GM23338 (cell line): ENCODE data around the gene CSGALNACT2. TPM values are rescaled to one million over a fixed set of nuclear protein-coding genes. Genes with fewer than 3 reads are reported as not detected.

Experiments
- ATAC-seq: fragments of 200-7000 bp; cut with Tn5 transposase; 3 replicates; pipeline ENCODE4 v1.9.1; 2020
- DNase-seq: peaks from one replicate; pipeline ENCODE4 v3.0.0-alpha.2; 2015; ENCODE audit warnings: low spot score
- H2AFZ ChIP-seq: fragments of 200-600 bp; sonication (generic); 2 replicates; pipeline ENCODE4 v1.8.0; 2016; ENCODE audit warnings: antibody characterized with exemption, mild to moderate bottlenecking, moderate library complexity
- H3F3A ChIP-seq: fragments of 200-600 bp; sonication (generic); replicated peaks from 2 replicates; pipeline ENCODE4 v1.8.0; 2017; ENCODE audit warnings: antibody characterized with exemption, mixed run types, low read depth
- H3K27ac ChIP-seq: fragments of 200-600 bp; sonication (generic); 2 replicates; pipeline ENCODE4 v1.6.1; 2016; ENCODE audit warnings: low read depth
- H3K27me3 ChIP-seq: fragments of 200-600 bp; sonication (generic); 2 replicates; pipeline ENCODE4 v1.8.0; 2016; ENCODE audit warnings: mild to moderate bottlenecking, mixed run types, moderate library complexity; ENCODE audit not compliant: insufficient read depth
- H3K36me3 ChIP-seq: fragments of 200-600 bp; sonication (generic); 2 replicates; pipeline ENCODE4 v1.8.0; 2016; ENCODE audit warnings: mild to moderate bottlenecking; ENCODE audit not compliant: insufficient read depth
- H3K4me1 ChIP-seq: fragments of 200-600 bp; sonication (generic); 2 replicates; pipeline ENCODE4 v1.8.0; 2016; ENCODE audit warnings: mild to moderate bottlenecking, moderate library complexity; ENCODE audit not compliant: insufficient read depth
- H3K4me2 ChIP-seq: fragments of 200-600 bp; sonication (generic); 2 replicates; pipeline ENCODE4 v1.7.1; 2017; ENCODE audit warnings: mixed run types
- H3K4me3 ChIP-seq: fragments of 200-600 bp; sonication (generic); 2 replicates; pipeline ENCODE4 v1.6.1; 2016; ENCODE audit warnings: mixed run types
- H3K79me2 ChIP-seq: fragments of 200-600 bp; sonication (generic); replicated peaks from 2 replicates; pipeline ENCODE4 v1.8.0; 2017; ENCODE audit warnings: mild to moderate bottlenecking; ENCODE audit not compliant: insufficient read depth
- H3K9me2 ChIP-seq: fragments of 200-600 bp; sonication (generic); 2 replicates; pipeline ENCODE4 v1.8.0; 2017; ENCODE audit not compliant: insufficient read depth
- H4K20me1 ChIP-seq: fragments of 200-600 bp; sonication (generic); replicated peaks from 2 replicates; pipeline ENCODE4 v1.8.0; 2017; ENCODE audit warnings: mild to moderate bottlenecking; ENCODE audit not compliant: insufficient read depth
- H3K27ac Mint-ChIP-seq: 2 replicates; pipeline ENCODE4 v1.8.0; 2020; ENCODE audit warnings: inconsistent platforms, mild to moderate bottlenecking, moderate library complexity, mixed read lengths
- H3K27me3 Mint-ChIP-seq: 3 replicates; pipeline ENCODE4 v1.8.0; 2022; ENCODE audit warnings: low read depth, mild to moderate bottlenecking, moderate library complexity, mixed read lengths, inconsistent platforms; ENCODE audit not compliant: insufficient read depth, poor library complexity
- H3K36me3 Mint-ChIP-seq: 3 replicates; pipeline ENCODE4 v1.8.0; 2021; ENCODE audit warnings: low read depth, mild to moderate bottlenecking, inconsistent platforms, moderate library complexity, mixed read lengths
- H3K4me1 Mint-ChIP-seq: 3 replicates; pipeline ENCODE4 v1.8.0; 2020; ENCODE audit warnings: mild to moderate bottlenecking, inconsistent platforms, mixed read lengths
- H3K4me3 Mint-ChIP-seq: 3 replicates; pipeline ENCODE4 v1.8.0; 2021; ENCODE audit warnings: moderate library complexity, mild to moderate bottlenecking, inconsistent platforms, mixed read lengths
- H3K9me3 Mint-ChIP-seq: 3 replicates; pipeline ENCODE4 v1.8.0; 2020; ENCODE audit warnings: moderate library complexity, mild to moderate bottlenecking, inconsistent platforms, mixed read lengths
- EZH2phosphoT487 ChIP-seq: fragments of 200-600 bp; sonication (generic); IDR thresholded peaks from one replicate; pipeline ENCODE4 v1.8.1; 2018; ENCODE audit warnings: antibody characterized with exemption; ENCODE audit not compliant: unreplicated experiment
- STAT1 ChIP-seq: IDR thresholded peaks from one replicate; pipeline ENCODE4 v1.6.1; 2016; ENCODE audit warnings: antibody characterized with exemption; ENCODE audit not compliant: unreplicated experiment
- ZNF462 ChIP-seq: fragments of 250-450 bp; sonication (Bioruptor Pico); IDR thresholded peaks from 2 replicates; pipeline ENCODE4 v1.5.0; 2020; ENCODE audit warnings: mild to moderate bottlenecking, moderate library complexity
- polyA plus RNA-seq: library from polyadenylated mRNA; unstranded; fragments of >200 nt; fragmentation: Nextera tagmentation; extraction: Ambion mirVana; gene quantifications from 2 replicates; pipeline ENCODE4 v1.2.1, GENCODE V29; 2016
- total RNA-seq: library from RNA; depleted of rRNA; stranded (reverse); fragments of >200 nt; shearing (Covaris generic); gene quantifications from 2 replicates; pipeline ENCODE4 v1.2.3, GENCODE V29; 2014

CSGALNACT2 gene
- total and polyA plus RNA-seq, 2 experiments from 2014 or later, result 3.0 to 4.6 TPM

- H3K4me3 Mint-ChIP-seq, result no peak overlapping the region; the same call in 2 of the 3 replicates
These were observed 2.6 kb upstream of the CSGALNACT2 start for GRCh38 chr10:43135656-43136055.

More at GRCh38 chr10:43135656-43136055, 2.6 kb upstream of the CSGALNACT2 start:
- DNase-seq (no peak), ATAC-seq (no peak)
- 0 out of 2 replicates have a peak, but pooled peaks cover 4% of the 10 kb centered on the region for H3F3A ChIP-seq
- no peaks in the 10 kb centered on the region for H3K36me3 ChIP-seq
- no peak overlapping the region for H3K27ac ChIP-seq
- no peaks in the 10 kb centered on the region for H3K9me2 ChIP-seq
- no peak for TF ChIP-seq EZH2phosphoT487
- no peak for TF ChIP-seq STAT1
- TF ChIP-seq ZNF462 (CRISPR knock-in tag), result no peak
- H4K20me1 ChIP-seq, result peaks cover 9% of the 10 kb centered on the region
- H3K27me3 Mint-ChIP-seq, result peaks cover 14% of the 10 kb centered on the region
- H3K4me3 ChIP-seq, result no peak overlapping the region
- 0 out of 2 replicates have a peak, but pooled peaks cover 3% of the 10 kb centered on the region for H3K4me1 ChIP-seq
- H3K27ac Mint-ChIP-seq, result no peak overlapping the region
- H3K4me2 ChIP-seq, result no peak overlapping the region
- no peaks in the 10 kb centered on the region for H3K36me3 Mint-ChIP-seq
- peaks cover 12% of the 10 kb centered on the region for H3K79me2 ChIP-seq
- H3K27me3 ChIP-seq, result peaks cover 34% of the 10 kb centered on the region
- no peaks in the 10 kb centered on the region; the same call in 2 of the 3 replicates for H3K9me3 Mint-ChIP-seq
- peaks cover 9% of the 10 kb centered on the region; the same call in 2 of the 3 replicates for H3K4me1 Mint-ChIP-seq
- H2AFZ ChIP-seq, result no peak overlapping the region
